Iris pigment epithelial cell (primary cell): Measurements from ENCODE around the gene CAMK2G.
"Not testable (repeated sequence)": the region's sequence is repeated elsewhere in the genome, so short reads cannot be mapped to it uniquely, and the experiment has no call there.

Source experiments
- DNase-seq: peaks from one replicate; pipeline ENCODE4 v3.0.0-alpha.2; 2011; ENCODE audit warnings: low read depth

Gene CAMK2G

GRCh38 chr10:73840056-73840402 is 34.3 kb downstream of the CAMK2G start:
- DNase-seq, result peak; percentile 59

- no peak for DNase-seq
These were observed 34.9 kb downstream of the CAMK2G start for GRCh38 chr10:73839276-73839966.

DNA sequence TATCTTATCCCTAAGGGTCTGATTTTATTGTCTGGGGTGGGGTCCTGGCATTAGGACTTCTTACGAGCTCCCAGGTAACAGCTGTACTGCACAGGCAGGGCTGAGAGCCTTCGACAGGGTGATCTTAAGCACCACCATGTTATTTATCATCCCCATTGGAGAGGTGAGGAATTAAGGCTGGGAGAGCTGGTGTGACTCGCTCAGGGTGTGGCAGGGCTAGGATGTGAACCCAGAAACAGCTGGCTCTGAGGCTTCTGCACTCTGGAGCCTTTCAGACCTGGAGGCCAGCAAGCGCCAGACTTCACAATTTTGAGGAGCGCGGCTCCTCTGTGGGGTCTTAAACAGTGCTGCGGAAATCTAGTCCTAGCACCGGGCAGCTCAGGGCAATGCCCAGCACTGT is 35.5 kb downstream of the CAMK2G start:
- no peak for DNase-seq

- no peak for DNase-seq
These were observed 36.3 kb downstream of the CAMK2G start for GRCh38 chr10:73838008-73838567.

DNA sequence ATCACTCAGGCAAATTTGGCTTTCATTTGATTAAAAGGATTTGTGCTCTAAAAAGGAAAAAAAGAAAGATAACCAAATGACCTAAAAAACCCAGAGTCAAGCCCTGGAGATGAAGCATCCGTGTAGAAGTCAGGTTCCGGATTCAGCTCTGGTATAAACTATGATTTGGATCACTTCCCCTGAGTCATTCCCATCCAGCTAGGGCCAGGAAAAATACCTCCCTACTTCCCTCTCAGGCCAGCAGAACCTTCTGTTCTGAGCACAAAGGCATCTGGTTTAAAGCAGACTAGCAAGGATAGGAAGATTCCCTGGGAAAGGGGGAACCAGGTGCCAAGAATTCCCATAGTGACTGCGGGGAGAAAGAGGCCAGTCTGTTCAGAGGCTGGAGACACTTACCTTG is 37.3 kb downstream of the CAMK2G start:
- peak; percentile 70 for DNase-seq

DNA sequence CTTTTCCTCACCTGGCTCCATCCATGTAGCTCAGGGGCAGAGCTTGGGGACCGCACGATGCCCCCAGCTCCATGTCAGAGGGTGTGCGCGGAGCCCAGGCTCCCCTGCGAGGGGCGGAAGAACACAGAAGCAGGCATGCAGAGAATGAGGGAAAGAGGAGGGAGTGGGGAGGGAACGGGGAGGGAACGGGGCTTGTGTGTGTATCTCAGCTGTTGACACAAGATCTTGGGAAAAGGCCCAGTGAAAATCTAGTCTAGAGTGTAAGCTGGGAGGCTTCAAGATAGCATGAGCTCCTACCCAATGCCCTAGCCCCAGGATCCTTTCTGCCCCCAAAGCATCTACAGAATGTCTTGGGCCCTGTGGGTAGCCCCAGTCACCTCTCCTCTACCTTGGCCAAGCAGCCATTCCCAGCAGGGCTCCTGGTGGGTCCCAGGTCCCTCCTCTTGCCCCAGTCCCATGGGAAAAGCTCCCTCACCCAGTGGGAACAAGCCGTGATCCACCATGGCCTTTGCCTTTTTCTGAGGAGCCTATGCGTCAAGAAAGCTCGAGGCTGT is 37.9 kb downstream of the CAMK2G start:
- DNase-seq, result no peak

GRCh38 chr10:73829090-73829489 is 45.3 kb downstream of the CAMK2G start:
- DNase-seq, result not testable (repeated sequence)

DNA sequence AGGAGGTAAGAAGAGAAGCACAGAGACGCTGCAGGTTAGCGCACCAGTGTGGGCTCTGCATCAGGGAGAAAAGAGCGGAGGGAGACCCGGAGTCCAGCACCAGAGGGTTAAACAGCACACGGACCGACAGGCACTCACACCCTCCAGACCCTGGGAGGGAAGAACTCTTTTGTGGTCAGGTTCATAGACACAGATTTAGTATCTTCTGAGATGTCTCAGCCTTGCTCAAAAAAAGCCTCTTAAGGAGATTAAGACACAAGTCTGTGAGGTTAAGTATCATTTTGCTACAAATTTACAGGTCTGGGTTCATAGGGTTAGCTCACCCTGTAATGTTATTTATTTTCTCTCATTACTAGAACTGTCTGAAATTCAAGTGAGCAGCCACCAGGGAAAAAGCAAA is 46.2 kb downstream of the CAMK2G start:
- no peak for DNase-seq

DNA sequence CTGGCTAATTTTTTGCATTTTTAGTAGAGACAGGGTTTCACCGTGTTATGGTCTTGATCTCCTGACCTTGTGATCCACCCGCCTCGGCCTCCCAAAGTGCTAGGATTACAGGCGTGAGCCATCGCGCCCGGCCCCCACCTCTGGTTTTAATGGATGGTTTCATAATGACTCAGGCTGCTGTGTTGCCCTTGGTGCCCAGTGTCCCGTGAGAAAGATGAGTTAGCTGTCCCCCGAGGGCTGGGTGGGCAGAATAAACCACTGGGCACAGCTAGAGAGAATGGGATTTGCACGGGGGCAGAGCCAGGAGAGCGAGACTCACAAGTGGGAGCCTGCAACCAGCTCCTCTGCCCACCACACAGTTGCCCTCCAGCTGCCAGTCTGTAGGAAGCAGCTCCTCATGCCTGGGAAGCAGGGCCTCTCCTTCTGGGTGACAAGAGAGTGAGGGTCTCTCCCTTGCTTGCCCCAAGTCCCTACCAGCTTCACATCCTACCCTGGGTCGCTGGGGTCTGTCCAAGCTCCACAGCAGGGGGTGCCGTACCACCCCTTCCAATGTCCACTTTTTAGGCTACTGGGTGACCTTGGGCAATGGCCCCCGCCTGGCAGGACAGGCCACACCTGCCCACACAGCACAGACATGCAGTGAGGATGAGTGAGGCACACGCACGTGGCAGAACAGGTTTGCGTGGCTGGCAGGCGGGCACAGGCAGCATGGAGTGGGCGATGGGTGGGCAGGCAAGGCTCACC is 46.8 kb downstream of the CAMK2G start:
- no peak for DNase-seq

DNA sequence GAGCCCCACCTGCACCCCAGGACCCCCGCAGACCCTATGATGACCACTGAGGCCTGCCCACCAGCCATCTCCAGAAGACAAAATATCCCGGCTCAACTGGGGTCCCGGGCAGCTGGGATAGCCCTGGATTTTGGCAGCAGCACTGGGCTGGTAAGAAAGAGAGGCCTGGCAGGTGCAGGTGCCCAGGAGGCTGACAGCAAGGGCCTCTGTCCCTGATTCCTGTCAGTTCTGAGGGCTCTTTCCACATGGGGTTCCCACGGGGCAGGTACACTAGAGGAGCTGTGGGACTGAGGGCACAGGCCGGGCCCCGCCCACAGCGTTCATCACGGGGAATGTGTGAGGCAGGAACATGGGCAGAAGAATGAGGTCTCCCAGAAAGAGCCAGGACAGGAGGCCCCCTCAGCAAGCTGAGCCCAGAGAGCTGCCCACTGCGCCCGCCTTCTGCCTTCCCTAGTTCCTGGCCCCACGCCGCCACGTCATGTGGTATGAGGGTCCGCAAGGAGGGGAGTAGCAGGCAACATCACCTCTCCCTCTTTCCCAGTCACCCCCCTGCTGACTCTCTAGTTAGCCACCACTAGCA is 50.1 kb downstream of the CAMK2G start:
- no peak for DNase-seq

DNA sequence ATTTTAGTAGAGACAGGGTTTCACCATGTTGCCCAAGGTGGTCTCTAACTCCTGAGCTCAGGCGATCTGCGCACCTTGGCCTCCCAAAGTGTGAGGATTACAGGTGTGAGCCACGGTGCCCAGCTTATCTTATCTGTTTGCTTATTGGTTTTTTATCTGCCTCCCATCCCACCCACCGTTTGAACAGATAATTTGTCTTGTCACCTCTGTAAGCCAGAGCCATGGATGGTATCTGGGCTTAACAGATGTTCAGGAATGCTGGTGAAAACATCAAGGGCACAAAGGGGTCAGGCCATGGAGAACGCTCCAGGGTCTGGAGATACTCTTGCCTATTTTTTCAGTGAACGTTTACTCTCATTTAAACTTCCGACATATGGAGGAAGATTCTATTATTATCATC is 51.0 kb downstream of the CAMK2G start:
- no peak for DNase-seq

GRCh38 chr10:73819513-73820093 is 54.8 kb downstream of the CAMK2G start:
- peak; percentile 59 for DNase-seq

DNA sequence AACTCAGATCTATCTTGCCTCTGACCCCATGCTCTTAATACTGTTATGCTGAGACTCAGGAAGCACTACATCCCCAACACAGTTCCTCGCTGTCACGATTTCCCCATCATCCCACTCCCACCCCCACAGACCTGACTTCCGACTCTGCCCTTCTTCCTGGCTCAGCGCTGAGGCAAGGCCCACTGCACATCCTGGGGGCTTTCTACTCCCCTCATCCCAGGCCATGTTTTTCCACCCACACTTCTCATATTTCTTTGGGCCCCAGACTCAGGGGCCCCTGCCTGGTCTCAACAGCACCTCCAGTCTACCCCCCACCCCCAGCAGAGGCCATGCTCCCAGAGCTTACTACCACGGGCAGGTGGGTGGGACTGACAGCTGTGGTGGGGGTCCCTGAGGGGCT is 55.3 kb downstream of the CAMK2G start:
- DNase-seq, result no peak

DNA sequence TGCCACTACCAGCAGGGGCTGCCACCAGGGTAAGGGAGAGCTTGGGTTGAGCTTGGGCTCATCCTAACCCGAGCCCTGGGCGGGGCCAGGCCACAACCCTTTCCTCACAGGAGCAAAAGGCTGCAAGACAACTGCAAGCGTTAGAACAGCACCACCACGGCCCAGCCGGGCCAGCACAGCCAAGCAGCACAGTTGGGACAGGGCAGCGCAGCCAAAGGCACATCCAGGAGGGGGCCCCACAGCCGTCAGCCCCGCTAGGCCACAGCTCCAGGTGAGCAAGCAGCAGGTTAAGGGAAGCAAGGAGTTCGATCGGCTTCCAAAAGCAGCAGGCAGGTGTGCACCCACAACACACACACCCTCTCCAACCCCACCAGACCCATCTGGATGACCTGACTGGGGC is 56.0 kb downstream of the CAMK2G start:
- DNase-seq, result no peak

DNA sequence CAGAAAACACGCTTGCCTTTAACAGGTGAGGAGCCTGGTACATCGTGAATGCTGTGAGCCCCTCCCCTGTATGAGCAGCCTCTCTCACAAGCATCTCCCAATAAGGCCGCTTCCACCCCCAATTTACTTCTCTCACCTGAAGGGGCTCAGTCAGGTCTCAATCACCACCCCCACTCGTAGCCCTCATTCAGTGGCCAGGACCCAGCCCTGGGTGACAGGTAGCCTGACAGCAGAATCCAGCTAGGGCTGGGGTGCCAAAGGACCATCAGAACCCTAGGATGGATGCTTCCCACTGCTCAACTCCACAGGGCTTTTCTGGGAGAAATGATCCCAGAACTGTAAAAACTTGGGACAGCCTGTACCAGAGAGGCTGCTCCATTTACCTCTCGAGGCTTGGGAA is 56.5 kb downstream of the CAMK2G start:
- no peak for DNase-seq

DNA sequence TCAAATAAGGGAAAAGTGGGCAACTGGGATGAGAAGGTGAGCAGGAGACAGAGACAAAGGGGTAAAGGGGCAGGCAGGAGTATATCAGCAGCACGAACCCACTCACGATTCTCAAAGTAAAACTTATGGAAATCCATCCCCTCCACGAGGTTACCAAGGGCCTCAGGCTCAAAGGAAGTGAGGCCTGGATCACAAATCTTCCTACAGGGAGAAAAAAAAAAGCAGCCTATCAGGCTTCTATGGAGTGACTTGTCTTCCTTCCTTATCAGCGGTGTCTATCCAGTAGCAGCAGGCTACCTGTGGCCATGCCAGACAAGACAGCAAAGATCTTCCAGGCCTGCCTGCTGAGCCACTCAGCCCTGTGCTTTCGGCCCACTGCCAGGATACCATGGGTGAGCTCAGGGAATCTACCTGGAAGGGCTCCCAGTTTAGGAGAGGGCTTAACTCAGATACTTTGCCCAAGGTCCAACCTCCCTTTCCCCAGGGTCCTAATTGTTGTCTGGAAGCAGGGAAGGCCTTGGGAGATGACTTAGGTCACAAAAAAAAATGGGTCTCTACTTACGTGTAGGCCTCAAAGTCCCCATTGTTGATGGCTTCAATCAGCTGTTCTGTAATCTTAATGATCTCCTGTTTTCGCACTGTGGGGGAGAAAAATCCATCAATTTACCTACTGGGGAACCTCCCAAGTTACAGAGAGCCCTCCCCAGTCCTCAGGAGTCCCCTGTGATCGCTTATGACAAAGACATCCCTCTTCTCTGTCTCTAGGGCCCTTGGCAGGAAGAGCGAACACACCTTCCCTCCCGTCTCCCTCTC is 57.2 kb downstream of the CAMK2G start:
- DNase-seq, result no peak

DNA sequence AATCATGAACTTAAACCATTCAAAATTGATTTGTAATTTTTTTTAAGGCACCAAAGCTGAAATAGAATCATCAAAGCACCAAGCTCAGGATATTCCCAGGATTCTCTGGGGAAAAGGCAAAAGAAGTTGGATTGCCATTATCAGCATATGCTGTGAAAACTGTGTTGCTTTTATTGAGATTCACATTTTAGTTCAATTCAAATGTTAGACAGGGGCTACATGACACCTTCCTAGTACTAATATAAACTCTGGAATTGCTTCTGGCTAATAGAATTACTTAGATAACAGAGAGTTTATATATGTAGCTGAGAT is 58.7 kb downstream of the CAMK2G start:
- DNase-seq, result no peak

DNA sequence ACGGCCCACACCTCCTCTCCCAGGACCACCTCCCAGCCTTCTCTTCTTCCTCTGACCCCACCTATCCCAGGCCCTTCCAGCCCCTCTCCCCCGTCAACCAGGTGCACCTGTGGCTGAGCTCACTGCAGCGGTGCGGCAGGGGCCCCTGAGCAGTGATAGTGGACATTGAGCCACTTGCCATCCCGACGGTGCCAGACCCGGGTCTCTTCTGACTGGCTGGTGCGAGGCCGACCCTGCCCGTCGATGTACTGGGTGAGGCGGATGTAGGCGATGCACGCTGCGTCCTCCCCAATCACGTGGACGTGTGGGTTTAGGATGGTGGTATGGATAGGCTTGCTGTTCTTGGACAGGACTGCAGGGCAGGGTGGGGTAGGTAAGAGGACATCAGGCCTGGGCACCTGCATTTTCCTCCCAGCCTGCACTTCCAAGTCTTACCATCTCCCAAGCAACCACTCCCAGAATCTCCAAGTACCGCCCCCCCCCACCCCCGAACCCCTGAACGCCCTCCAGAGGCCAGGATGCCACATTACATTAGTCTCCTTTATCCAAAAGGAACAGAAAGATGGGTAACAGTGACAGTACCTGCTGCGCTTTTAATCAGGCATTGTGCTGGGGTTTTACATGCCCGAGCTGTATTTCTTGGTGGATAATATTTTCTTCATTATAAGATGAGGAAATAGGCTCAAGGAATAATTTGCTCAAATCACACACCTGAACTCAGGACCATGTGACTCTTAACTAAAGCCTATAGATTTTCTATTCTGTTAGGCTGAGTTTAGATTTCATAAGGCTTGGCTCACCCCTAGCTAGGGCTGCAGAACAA is 59.2 kb downstream of the CAMK2G start:
- DNase-seq, result no peak

GRCh38 chr10:73814276-73814895 is 60.0 kb downstream of the CAMK2G start:
- no peak for DNase-seq

DNA sequence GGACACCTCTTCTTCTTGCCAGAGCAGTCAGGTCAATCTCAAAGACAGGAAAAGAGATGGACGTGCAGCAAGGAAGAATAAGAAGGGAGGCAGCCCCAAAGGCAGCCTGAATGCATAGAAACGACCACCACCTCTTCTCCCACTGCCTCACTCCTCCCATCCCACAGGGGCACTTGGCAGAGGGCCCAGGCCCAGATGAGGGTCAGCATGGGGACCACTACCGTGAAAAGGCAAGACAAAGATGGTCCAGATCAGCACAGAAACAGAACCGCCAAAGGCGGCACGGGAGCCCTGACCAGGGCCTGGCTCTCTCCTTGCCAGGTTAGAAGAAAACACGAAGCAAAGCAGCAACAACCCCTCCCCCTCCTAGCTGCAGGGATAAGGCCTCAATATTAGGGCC is 61.0 kb downstream of the CAMK2G start:
- DNase-seq, result no peak

DNA sequence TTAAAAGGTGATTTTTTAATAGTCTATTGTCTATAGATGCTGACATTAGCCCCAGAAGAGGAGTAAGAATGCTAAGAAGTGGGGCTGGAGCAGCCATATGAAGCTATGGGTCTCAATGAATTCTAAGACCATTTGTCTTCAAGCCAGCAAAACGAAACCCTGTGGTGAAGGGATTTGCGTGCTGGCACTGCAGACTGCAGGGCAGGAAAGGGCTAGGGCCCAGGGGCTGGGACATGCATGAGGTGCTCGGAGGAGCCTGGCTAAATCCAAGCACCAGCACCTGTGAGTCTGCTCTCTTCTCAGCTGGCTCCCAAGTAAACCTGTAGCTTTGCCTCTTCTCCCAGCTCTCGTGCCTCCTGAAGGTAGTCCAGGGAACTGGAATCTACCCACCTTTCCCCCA is 61.7 kb downstream of the CAMK2G start:
- DNase-seq, result no peak
